Dermis blood vessel endothelial cell (primary cell): ENCODE data around the gene ARHGAP42. TPM values are rescaled to one million over a fixed set of nuclear protein-coding genes. Genes with fewer than 3 reads are reported as not detected.
A peak's percentile ranks its signal among the peaks of the same experiment; 100 is the strongest.

Experiments
- DNase-seq: peaks from one replicate; pipeline ENCODE4 v3.0.0; 2010
- total RNA-seq: library from RNA; depleted of rRNA; stranded (reverse); fragments of >200 nt; gene quantifications from 2 replicates; pipeline ENCODE4 v1.2.3, GENCODE V29; 2014

Gene ARHGAP42
- total RNA-seq, 1 donor from 2014 or later, result 6.0 TPM

- peak; percentile 54 for DNase-seq
Observed at GRCh38 chr11:100682247-100682969, 4.7 kb upstream of the ARHGAP42 start.

- DNase-seq, result no peak
Observed at GRCh38 chr11:100683126-100683525, 4.0 kb upstream of the ARHGAP42 start.

- peak; percentile 18 for DNase-seq
Observed at GRCh38 chr11:100684101-100685065, 2.7 kb upstream of the ARHGAP42 start.

- DNase-seq, result no peak
Observed at GRCh38 chr11:100686476-100687053, 523 bp upstream of the ARHGAP42 start.

GRCh38 chr11:100687630-100688395 is 725 bp downstream of the ARHGAP42 start:
- peak; percentile 88 for DNase-seq

GRCh38 chr11:100689141-100689540 is 2.1 kb downstream of the ARHGAP42 start:
- no peak for DNase-seq

- no peak for DNase-seq
Observed at GRCh38 chr11:100691896-100692653, 5.0 kb downstream of the ARHGAP42 start.

GRCh38 chr11:100695911-100696310 is 8.8 kb downstream of the ARHGAP42 start:
- no peak for DNase-seq

- no peak for DNase-seq
Observed at GRCh38 chr11:100703139-100703538, 16.1 kb downstream of the ARHGAP42 start.

- no peak for DNase-seq
Observed at GRCh38 chr11:100703801-100704575, 16.9 kb downstream of the ARHGAP42 start.

GRCh38 chr11:100705447-100705846 is 18.4 kb downstream of the ARHGAP42 start:
- no peak for DNase-seq

- no peak for DNase-seq
Observed at GRCh38 chr11:100706179-100706578, 19.1 kb downstream of the ARHGAP42 start.

- no peak for DNase-seq
Observed at GRCh38 chr11:100709233-100709957, 22.3 kb downstream of the ARHGAP42 start.

GRCh38 chr11:100711984-100712383 is 24.9 kb downstream of the ARHGAP42 start:
- no peak for DNase-seq

- DNase-seq, result no peak
Observed at GRCh38 chr11:100712583-100712982, 25.5 kb downstream of the ARHGAP42 start.

GRCh38 chr11:100715165-100715761 is 28.2 kb downstream of the ARHGAP42 start:
- DNase-seq, result peak; percentile 20

GRCh38 chr11:100716838-100717237 is 29.8 kb downstream of the ARHGAP42 start:
- DNase-seq, result no peak

GRCh38 chr11:100719362-100719761 is 32.3 kb downstream of the ARHGAP42 start:
- peak; percentile 70 for DNase-seq

GRCh38 chr11:100719809-100720221 is 32.7 kb downstream of the ARHGAP42 start:
- peak; percentile 94 for DNase-seq

- no peak for DNase-seq
Observed at GRCh38 chr11:100726680-100727079, 39.6 kb downstream of the ARHGAP42 start.
